Stimulated activated CD8-positive, alpha-beta memory T cell treated with anti-CD3 and anti-CD28 coated beads, Interleukin-12 subunit alpha, Interleukin-12 subunit beta, amount 100 ng/mL, for 24 hours (primary cell): ENCODE measurements around the gene RBFOX2.
"Not testable (repeated sequence)": the region's sequence is repeated elsewhere in the genome, so short reads cannot be mapped to it uniquely, and the experiment has no call there.

Source experiments
- DNase-seq: peaks from one replicate; pipeline ENCODE4 v3.0.0-alpha.2; 2020; ENCODE audit errors: extremely low read depth

The RBFOX2 gene

GRCh38 chr22:35777335-35777975, 251.2 kb downstream of the RBFOX2 start:
- DNase-seq = no peak

- no peak for DNase-seq
Measured at GRCh38 chr22:35775339-35775738, 253.3 kb downstream of the RBFOX2 start.

DNA sequence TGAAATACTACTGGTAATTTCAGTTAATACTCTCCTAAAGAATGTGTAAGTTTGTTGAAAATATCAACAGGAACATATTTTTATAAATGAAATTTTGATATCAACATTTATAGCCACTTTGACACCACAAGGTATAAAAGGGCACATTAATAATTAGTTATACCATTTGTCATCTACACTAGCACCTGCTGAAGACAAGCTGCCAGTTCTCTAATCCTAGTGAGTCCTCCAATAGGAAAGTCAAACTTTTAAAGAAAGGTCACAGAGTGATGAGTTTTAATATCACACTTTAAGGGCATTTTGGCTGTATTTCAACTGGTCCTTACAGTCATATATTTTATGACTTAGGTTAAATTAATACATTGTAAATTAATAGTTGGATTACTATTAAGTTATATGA, 258.6 kb downstream of the RBFOX2 start:
- DNase-seq = no peak

DNA sequence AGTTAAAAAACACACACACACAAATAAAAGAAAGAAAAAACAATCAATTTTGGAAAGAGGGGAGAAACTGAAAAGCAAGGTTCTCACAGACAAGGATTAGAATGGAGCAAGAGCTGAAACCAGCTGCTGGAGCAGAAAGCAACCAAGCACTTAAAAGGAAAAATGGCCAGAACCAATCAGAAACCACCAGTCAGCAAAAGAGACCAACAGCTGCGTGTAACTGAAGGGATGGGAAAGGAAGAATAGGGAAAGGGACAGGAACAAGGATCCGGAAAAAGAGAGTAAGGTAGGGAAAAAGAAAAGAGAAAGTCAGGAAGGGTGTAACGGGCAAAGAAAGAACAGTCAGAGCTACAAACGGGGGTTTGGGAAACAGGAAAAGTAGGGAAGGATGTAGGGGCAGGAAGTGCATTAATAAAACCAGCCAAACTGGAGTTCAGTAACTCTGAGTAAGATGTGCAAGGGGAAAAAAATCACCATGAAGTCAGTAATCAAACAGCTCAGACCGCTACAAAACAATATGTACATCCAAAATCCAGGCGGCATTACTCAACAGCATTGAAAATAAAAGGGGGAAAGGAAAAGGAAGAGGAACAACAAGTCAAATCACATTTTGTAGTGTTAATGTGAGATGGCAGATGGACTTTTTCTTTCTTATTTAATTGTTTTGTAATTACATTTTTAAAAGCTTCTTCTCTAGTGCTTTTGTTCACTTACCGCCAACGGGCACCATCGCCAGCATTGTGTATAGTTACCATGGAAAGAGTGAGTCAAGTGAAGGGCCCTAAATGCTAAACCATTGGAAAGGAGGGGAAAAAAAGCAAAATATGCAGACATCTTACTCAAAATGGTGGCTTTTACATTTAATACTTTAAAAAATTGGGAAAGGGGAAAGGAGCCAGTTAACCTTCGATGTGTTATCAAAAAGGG, 261.7 kb downstream of the RBFOX2 start:
- no peak for DNase-seq

- no peak for DNase-seq
Measured at GRCh38 chr22:35761037-35761436, 267.6 kb downstream of the RBFOX2 start.

DNA sequence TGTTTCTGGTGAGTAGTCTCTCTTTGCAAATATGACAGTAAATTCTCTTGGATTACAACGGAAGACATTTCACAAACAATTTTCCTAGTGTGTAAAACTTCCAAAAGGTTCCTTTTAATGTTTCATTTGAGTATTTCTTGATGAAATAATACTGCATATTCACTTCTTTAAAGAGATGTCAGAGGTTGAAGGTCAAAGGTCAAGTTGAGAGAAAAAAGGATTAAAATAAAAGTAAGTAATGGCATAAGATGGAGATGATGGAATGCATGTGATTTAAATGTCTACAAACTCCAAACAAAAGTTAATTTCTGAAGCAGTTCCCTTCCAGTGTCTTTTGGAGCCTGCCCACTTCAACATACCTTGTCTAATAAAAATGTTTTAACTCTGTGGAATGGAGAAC, 270.2 kb downstream of the RBFOX2 start:
- no peak for DNase-seq

- no peak for DNase-seq
Measured at GRCh38 chr22:35756722-35757121, 271.9 kb downstream of the RBFOX2 start.

DNA sequence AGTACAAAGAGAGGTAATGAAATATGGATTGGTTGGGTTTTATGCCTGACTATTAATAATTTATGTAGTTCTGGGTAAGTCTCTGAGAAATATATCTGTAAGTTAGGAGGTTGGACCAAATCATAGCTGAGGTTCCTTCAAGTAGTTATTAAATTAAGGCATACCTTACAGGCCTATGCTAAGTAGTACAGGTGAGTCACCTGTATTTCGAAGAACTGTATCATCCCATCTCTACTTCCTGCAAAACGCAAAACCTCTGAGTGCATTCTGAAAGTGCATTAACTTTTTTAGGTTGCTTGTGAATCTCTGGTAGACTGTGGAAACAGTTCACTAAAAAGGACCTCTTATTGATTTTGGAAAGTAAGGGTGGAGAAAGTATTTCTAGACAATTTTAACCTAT, 273.9 kb downstream of the RBFOX2 start:
- no peak for DNase-seq

- no peak for DNase-seq
Measured at GRCh38 chr22:35752863-35753189, 275.8 kb downstream of the RBFOX2 start.

DNA sequence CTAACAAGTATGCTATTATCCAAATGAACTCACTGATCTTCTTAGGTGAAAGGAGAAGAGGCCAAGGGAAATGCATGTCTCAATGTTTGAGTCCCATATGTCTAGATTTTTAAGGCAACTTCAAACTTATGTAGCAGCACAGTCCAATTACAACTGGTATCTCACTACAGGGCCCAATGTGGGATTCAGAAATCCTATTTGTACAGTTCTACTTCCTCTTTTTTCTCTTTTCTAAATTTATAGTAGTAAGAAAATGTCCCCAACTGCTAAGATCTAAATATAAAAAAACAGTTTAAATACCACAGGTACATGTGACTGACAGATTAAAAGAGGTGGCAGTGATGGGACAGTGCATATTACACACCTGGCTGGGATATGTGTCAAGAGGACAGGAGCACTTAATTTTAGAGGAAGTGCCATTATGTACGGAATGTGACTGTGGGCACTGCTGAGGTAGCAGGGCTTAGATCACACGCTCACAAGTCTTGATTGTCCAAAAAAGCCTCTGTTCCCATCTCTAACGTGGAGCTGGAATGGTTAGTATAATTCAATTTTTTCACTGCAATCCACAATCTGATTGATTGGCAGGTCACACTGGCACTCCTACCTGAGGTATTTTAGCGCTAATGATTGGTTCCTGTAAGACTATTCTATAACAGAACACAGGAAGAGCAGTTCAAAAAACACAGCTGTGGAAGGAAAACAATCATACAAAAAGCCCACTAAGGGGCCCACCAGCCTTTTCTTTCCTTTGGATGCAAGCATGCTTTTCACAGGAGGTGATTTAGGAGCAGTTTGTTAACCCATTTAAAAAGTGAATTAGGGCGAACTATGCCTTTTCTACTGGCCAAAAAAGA, 276.4 kb downstream of the RBFOX2 start:
- no peak for DNase-seq

DNA sequence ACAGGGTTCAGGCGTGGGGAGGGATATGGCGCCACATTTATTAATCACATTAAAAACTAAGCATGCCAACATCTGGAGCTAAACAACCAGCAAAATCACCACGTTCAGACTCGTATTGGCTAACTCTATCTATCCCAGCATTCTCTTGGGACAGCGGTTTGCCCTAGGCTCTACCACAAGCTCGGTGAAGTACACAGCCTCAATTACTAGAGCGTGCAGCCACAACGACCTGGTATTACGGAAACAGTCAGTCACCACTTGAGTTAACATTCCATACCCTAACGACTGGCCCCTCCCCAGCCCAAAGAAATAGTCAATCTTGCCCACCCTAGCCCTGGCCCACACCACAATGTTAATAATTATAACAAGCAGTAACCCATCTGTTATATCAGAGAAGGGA, 278.8 kb downstream of the RBFOX2 start:
- DNase-seq = no peak

DNA sequence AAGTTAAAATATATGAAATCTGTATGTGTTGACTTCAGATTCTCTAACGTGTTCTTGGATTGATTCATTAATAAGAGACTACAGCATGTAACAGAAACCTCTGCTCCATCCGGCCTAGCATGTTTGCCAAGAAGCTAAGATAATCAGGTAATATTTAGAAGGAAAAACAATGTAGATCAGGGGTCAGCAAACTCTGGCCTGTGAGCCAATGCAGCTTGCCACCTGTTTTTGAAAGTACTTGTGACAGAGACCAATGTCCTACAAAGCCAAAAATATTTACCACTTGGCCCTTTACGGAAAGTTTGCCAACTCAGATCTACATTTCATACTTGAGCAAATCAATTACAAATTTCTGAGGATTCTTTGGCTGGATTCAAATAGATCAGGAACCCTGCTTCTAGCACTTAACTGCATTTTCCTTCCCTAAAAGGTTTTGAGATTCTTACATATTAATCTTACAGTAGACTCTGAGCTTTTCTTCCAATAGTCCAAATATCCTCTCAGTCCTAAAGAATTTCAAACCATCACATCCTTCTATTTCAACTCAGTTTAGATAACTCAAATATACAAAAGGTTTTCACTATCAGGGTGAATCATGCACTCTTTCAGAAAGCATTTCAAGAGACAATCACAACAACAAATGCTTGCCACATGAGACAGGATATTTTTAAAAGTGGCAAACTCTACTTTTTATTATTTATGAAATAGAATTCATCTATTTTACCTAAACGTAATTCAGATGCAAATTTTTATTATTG, 281.5 kb downstream of the RBFOX2 start:
- no peak for DNase-seq

GRCh38 chr22:35746248-35746647, 282.4 kb downstream of the RBFOX2 start:
- no peak for DNase-seq

- DNase-seq = no peak
Measured at GRCh38 chr22:35743326-35743860, 285.2 kb downstream of the RBFOX2 start.

DNA sequence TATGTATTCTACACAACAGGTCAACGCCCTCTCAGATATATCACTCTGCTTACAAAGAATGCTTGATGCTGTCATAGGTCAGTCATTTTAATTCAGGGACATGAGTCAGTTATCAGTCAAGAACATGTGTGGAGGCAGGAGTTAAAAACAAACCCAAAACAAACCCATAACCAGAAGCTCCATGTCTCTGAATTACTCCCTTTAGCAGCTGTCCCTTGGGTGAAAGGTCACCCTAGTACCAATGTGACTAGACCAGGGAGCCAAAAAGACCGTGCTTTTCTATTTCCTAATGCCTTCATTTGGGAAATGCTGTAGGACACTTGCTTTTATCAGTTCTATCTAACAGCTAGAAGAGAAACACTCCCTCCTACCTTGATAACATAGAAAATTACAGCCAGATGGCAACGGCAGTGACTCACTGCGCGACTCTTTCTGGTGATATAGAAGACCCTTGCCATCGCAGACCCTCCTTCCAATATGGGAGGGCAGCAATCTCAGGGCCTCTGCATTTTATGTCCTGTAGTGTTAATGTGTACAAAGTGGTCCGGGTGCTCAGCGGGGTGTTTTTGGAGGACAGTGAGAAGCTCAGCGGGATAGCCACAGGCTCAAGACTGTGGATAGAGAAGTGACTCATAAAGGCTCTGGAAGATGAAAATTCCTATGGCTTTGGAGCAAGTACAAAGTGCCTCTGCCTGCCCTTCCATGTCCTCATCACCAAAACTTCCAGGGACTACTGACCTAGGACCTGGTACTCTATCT, 286.1 kb downstream of the RBFOX2 start:
- no peak for DNase-seq

DNA sequence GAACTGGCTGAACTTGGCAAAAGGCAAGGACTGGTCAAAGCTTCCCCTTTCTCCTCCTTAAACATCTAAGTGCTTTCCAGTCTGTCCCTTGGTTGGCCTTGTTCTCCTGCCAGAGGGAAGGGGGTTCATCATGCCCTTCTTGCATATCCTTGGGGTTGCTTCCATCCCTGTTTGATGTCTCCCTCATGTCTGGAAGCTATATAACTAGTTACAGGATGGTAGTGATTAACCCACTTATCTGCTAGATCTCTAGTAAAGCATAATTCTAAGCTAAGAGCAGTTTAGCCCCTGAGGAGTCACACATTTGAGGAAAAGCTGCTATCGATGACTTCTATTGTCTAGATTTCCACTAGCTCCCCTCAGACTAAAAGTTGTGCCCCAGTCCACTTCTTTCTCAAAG, 288.0 kb downstream of the RBFOX2 start:
- DNase-seq = no peak

DNA sequence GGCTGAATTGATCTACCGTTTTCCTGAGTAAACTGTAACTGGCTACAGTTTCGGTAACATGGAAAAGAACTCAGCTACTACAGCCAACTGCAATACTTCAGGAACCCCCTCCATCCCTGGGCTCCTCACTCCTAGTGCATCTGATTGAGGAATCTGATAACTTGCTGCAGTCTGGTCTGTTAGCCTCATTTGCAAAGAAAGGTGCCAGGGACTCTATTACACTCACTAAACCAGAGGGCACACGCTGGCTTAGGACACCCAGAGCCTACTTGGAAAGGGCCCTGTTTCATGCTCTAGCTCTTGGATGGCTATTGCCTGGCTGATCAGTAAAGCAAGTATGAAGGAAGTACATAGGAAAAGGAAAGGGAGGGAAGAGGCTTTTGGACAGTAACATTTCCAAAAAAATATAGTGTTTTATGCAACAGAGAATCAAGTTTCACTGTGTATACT, 288.7 kb downstream of the RBFOX2 start:
- DNase-seq = no peak

DNA sequence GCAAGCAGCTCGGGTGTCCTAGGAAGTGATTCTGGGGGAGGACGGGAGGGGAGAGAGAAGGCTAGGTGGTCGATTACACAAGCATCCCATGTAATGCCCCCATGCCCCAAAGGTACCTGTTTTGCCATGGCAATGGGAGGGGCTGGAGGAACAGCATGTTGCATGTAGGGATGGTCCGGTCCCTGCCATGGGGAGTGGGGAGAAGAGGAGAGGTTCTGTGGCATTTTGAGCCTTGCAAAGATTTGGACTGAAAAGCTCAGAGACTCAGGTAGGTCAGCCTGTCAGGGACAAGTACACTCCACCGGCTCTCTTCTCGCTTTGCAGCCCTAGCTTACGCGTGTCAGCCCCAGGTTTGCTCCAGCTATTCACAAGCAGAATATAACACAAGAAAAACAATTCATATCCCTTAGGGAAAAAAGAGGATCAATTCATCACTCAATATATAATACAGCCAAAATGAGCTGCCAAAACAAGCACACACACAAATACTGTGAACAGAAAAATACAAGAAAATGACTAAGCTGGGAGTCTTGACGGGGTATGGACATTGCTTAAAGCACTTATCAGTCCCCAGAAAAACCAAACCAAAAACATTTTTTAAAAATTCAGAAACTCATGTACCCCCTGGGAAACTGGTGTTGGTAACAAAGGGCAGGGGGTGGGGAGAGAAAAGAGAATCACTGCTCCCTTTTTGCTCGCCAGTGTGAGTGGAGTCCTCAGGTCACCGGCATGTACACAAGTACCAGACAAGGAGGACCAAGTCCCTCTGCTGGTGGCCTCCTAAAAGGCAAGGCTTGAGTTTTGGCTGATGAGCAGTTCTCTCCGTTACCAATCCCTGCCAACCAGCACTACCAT, 289.3 kb downstream of the RBFOX2 start:
- no peak for DNase-seq

DNA sequence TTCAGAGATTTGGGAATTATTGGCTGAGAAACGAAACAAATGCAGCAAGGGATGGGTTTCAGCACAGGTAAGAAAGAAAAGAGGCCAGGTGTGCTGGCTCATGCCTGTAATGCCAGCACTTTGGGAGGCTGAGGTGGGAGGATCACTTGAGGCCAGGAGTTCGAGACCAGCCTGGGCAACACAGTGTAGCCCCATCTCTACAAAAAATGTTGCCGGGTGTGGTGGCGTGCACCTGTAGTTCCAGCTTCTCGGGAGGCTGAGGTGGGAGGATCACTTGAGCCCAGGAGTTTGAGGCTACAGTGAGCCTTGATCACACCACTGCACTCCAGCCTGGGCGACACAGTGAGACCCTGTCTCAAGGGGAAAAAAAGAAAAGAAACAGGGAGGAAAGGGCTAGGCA, 290.7 kb downstream of the RBFOX2 start:
- DNase-seq = not testable (repeated sequence)

DNA sequence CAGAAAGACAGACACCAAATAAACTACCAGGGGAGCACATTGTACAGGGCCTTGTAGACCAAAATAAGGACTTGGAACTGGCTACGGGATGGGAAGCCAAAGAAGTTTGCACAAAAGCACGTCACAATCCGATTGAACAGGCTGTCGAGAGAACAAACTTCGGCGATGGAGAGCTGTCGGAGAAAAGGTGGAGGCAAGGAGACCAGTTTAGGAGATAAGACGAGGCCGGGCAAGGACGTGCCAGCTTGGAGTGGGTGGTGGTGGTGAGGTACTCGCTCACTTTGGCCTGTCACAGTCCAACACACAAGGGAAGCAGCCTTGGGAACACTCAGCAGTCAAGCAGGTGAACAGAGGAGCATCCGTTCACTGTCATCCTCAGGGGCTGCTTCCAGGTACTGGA, 291.9 kb downstream of the RBFOX2 start:
- no peak for DNase-seq
